Subcutaneous adipose tissue (tissue), 4 donors: ENCODE measurements around the gene IL10. TPM values are rescaled to one million over a fixed set of nuclear protein-coding genes. Genes with fewer than 3 reads are reported as not detected.

ENCODE experiments used
- CTCF ChIP-seq: fragments of 450-650 bp; IDR thresholded peaks from one replicate; pipeline ENCODE4 v1.5.1; 2016; ENCODE audit warnings: low read depth, mild to moderate bottlenecking, control low read depth, antibody characterized with exemption, moderate library complexity
- total RNA-seq, 4 donors: library from RNA; depleted of rRNA; stranded (reverse); fragments of >200 nt; gene quantifications; one replicate each; pipeline ENCODE4 v1.1.0, GENCODE V29; 2016

IL10 gene
- total RNA-seq, 4 donors from 2014 or later, result 8.3 to 18.5 (median 12.1) TPM

DNA sequence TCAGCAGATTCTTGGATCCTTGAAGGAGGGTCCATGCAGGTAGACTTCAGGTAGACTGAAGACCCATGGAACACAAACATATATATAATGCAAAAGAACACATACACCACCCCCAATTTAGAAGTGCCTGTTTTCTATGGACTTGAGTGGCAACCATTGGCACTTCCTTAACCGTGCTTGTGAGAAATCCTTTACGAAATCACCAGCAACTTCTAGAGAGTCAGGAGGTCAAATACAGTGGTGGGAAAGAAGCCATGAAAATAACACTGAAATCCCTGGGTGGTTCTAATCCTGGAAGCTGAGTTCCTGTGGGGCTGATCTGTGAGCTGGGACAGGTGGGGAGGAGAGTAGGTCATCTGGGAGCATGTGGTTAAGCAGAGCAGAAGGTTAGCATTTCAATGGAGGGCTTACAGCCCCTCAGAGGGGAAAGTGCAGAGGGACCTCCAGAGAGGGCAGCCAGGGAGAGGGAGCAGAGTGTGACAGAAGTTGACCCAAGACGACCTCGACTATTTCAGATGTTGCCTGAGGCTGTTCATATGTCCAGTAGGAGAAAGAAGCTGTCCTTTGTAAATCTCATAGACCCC, 13.0 kb upstream of the IL10 start:
- no peak for TF ChIP-seq CTCF

GRCh38 chr1:206784471-206784903, 12.2 kb upstream of the IL10 start:
- TF ChIP-seq CTCF, result no peak

DNA sequence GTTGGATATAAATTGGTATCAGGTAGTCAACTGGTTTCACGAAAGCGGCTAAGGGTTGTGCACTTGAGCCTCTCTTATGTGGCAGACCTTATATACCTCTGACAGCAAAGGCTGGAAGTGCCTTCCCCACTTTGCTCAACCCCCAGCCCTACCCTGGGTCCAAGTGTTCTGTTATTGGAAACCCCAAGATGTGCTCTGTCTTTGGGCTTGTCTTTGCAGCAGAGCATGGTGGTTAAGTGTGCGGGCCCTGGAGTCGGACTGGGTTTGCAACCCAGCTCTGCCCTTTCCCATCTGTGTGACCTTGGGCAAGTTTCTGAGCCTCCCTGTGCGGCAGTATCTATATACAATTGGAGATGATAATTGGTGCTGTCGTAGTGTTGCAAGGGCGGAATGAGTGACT, 11.2 kb upstream of the IL10 start:
- TF ChIP-seq CTCF, result no peak

DNA sequence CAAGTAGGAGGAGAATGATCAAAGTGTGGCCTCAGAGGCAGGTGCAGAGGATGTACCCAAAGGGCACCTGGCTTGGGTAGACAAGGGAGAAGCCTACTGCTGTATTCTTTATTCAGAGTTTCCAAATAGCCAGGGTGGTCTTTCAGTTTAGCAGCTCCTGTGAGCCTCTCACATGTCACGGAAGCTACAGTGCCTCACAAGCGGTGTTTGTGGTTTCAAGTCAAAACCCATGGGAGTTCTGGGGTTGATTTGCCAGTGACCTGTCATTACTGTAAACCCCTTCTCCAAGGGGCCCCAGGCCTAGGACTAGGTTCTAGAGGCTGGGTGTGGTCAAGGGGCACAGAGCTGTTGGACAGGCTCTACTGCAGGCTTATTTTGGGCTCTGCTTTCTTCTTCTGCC, 10.2 kb upstream of the IL10 start:
- no peak for TF ChIP-seq CTCF

DNA sequence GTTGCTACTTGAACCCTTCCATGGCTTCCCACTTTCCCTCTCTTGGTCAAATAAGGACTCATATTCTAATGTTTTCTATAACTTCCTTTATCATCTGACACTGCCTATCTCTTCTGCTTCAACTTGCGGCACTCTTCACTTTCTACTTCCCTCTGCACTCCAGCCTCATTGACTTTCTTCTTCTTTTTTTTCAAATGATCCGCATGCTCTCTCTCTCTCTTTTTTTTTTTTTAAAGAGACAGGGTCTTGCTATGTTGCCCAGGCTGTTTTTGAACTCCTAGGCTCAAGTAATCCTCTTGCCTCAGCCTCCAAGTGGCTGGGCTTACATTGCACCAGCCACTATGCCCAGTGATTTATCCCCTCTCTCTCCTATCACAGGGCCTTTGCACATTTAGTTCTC, 7.3 kb upstream of the IL10 start:
- TF ChIP-seq CTCF, result no peak

- TF ChIP-seq CTCF, result no peak
Measured at GRCh38 chr1:206778031-206778430, 5.7 kb upstream of the IL10 start.

DNA sequence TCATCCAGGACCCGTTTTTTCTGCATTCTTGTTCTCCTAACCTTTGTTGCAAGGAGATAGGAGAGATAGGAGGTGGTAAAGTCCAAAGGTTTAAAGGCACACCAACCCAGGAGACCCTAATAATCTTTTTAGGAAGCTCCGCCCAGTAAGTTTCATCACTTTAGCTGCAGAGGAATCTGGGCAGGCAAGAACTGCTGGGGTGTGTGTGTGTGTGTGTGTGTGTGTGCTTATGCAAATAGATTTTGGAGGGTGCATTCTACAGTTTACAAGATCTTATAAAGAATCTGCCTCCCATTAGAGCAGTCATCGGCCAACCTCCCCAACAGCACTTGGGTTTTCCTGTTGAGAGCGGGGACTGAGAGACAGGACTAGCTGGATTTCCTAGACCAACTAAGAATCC, 3.9 kb upstream of the IL10 start:
- TF ChIP-seq CTCF, result no peak
